ENCODE results near the gene RYR3. TPM values are rescaled to one million over a fixed set of nuclear protein-coding genes. Genes with fewer than 3 reads are reported as not detected.

Gene RYR3
- total RNA-seq, 4 donors from 2014 or later, result 0.18 to 3.3 (median 2.3) TPM

GRCh38 chr15:33910741-33911140 lies 600.0 kb downstream of the RYR3 start:
- no peak for TF ChIP-seq POLR2A (IDR thresholded peaks at IDR 0.05)
- no peak for TF ChIP-seq CTCF (IDR thresholded peaks at IDR 0.05)
- Histone ChIP-seq H3K4me1 (no peaks in the 10 kb centered on the region), H3K4me3 (no peak overlapping the region), H3K27me3 (no peaks in the 10 kb centered on the region), H3K36me3 (no peaks in the 10 kb centered on the region), H3K9me3 (no peaks in the 10 kb centered on the region), H3K27ac (no peak overlapping the region)
- DNase-seq, result no peak

GRCh38 chr15:33912326-33912725 lies 601.6 kb downstream of the RYR3 start:
- H3K4me1 ChIP-seq, result no peaks in the 10 kb centered on the region
- H3K4me3 ChIP-seq, result no peak overlapping the region
- no peaks in the 10 kb centered on the region for H3K36me3 ChIP-seq
- no peak for TF ChIP-seq POLR2A (IDR thresholded peaks at IDR 0.05)
- no peak for TF ChIP-seq CTCF (IDR thresholded peaks at IDR 0.05)
- H3K27me3 ChIP-seq, result no peaks in the 10 kb centered on the region
- DNase-seq, result no peak
- H3K9me3 ChIP-seq, result no peaks in the 10 kb centered on the region
- H3K27ac ChIP-seq, result no peak overlapping the region

- Histone ChIP-seq H3K9me3 (no peaks in the 10 kb centered on the region), H3K27ac (no peak overlapping the region), H3K4me1 (no peaks in the 10 kb centered on the region), H3K36me3 (no peaks in the 10 kb centered on the region), H3K4me3 (no peak overlapping the region), H3K27me3 (no peaks in the 10 kb centered on the region)
- TF ChIP-seq POLR2A (IDR thresholded peaks at IDR 0.05) (no peak), CTCF (IDR thresholded peaks at IDR 0.05) (no peak)
- DNase-seq, result no peak
These were observed 602.7 kb downstream of the RYR3 start for GRCh38 chr15:33913459-33913858.

Small RNA genes lying within 50 kb of the gene (small RNA-seq; reads per million reads assigned to genes)
- gene RF00019, result 0 reads per million in 2 donors

Other genes with a start within 250 kb of the RYR3 start
- gene FMN1, start 116.3 kb upstream of the RYR3 start, total RNA-seq, result 10 to 100 TPM; 15.4 to 57.8 (median 29.1) TPM